Measurements from ENCODE around the gene ERCC8.

GRCh38 chr5:60893521-60893920, 51.3 kb downstream of the ERCC8 start:
- TF ChIP-seq, protein P1, sequence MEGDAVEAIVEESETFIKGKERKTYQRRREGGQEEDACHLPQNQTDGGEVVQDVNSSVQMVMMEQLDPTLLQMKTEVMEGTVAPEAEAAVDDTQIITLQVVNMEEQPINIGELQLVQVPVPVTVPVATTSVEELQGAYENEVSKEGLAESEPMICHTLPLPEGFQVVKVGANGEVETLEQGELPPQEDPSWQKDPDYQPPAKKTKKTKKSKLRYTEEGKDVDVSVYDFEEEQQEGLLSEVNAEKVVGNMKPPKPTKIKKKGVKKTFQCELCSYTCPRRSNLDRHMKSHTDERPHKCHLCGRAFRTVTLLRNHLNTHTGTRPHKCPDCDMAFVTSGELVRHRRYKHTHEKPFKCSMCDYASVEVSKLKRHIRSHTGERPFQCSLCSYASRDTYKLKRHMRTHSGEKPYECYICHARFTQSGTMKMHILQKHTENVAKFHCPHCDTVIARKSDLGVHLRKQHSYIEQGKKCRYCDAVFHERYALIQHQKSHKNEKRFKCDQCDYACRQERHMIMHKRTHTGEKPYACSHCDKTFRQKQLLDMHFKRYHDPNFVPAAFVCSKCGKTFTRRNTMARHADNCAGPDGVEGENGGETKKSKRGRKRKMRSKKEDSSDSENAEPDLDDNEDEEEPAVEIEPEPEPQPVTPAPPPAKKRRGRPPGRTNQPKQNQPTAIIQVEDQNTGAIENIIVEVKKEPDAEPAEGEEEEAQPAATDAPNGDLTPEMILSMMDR (IDR thresholded peaks at IDR 0.05 in 2 of 3, conservative IDR thresholded peaks at IDR 0.05 in 1 of 3; ENCODE audit: borderline replicate concordance in 1 of 3, insufficient read depth in 1 of 3, low read depth in 2 of 3, low read length in 2 of 3): no peak
- TF ChIP-seq EZH2 (IDR thresholded peaks at IDR 0.05) (no peak), CEBPB (IDR thresholded peaks at IDR 0.05; ENCODE audit: low read depth) (no peak), SIN3A (IDR thresholded peaks at IDR 0.05; ENCODE audit: low read depth) (no peak), POLR2AphosphoS5 (IDR thresholded peaks at IDR 0.05; ENCODE audit: low read depth, low read length) (no peak), MAX (IDR thresholded peaks at IDR 0.05) (no peak), POLR2A (IDR thresholded peaks at IDR 0.05; ENCODE audit: borderline replicate concordance, extremely low read depth, insufficient read depth, insufficient read length) (no peak)
